ENCODE measurements around the gene ZNF584. TPM values are rescaled to one million over a fixed set of nuclear protein-coding genes. Genes with fewer than 3 reads are reported as not detected.
"Not testable (repeated sequence)": the region's sequence is repeated elsewhere in the genome, so short reads cannot be mapped to it uniquely, and the experiment has no call there.

The ZNF584 gene
- total RNA-seq, 4 donors from 2014 or later = 10.9 to 17.6 (median 12.6) TPM

DNA sequence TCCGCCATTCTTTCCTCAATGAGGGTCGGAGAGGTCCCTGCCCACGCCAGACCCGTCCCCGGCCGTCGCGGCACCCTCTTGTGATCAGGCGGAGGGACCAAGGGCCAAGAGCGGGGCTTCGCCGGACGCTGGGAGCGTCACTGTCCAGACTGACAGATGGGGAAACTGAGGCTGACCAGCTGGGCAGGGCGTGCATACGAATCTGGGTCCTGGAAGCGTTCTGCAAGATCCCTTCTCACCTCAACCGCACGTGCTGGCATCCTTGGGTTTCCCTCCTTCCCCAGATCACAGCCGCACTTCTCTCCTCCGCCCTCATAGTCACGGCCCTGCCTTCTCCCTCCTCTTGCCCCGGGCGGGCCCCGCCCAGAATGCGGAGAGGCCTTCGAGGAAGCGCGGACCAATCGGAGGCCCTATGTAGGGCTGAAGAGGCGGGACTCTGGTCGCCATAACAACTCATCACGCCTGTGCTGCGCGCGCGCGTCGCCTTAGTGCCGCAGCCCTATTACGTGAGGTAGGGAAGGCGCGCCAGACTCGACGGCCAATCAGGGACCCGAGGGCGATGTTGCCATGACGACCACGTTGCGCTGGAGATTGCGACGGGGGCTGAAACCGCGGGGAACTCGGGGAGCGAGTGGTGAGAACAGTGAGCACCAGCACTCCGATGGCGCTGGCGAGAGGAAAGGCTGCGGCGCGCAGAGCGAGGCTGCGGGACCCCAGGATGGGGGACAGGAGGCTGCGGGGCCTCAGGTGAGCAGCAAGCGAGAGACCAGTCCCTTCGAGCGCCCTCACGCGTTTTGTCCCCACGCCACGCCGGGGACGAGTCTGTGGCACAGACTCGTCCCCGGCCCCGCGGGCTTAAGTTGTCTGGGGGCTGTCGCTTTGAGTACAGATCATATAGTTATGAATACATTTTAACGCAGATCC, 7.3 kb upstream of the ZNF584 start:
- peaks cover 25% of the 10 kb centered on the region for H3K27me3 ChIP-seq
- H3K4me1 ChIP-seq = peaks cover 0 to 32% (median 8%) of the 10 kb centered on the region in 3 donors
- H3K4me3 ChIP-seq = peak overlapping the region; percentile 34 to 56
- peak in 1 of 2 donors; percentile 44 for TF ChIP-seq POLR2A (IDR thresholded peaks at IDR 0.05)
- TF ChIP-seq POLR2AphosphoS5 (IDR thresholded peaks at IDR 0.05) = peak; percentile 58
- no peak for TF ChIP-seq EP300 (IDR thresholded peaks at IDR 0.05)
- TF ChIP-seq, protein P1, sequence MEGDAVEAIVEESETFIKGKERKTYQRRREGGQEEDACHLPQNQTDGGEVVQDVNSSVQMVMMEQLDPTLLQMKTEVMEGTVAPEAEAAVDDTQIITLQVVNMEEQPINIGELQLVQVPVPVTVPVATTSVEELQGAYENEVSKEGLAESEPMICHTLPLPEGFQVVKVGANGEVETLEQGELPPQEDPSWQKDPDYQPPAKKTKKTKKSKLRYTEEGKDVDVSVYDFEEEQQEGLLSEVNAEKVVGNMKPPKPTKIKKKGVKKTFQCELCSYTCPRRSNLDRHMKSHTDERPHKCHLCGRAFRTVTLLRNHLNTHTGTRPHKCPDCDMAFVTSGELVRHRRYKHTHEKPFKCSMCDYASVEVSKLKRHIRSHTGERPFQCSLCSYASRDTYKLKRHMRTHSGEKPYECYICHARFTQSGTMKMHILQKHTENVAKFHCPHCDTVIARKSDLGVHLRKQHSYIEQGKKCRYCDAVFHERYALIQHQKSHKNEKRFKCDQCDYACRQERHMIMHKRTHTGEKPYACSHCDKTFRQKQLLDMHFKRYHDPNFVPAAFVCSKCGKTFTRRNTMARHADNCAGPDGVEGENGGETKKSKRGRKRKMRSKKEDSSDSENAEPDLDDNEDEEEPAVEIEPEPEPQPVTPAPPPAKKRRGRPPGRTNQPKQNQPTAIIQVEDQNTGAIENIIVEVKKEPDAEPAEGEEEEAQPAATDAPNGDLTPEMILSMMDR (IDR thresholded peaks at IDR 0.05) = peak in 1 of 4 experiments; percentile 22
- no peaks in the 10 kb centered on the region for H3K36me3 ChIP-seq
- 0% methylated on average over 19 of the region's 80 CpGs; no CpG with 5 or more reads in 1 of the 2 donors for WGBS, 2 donors (ENCODE audit: low coverage in 1 of 2)
- peak overlapping the region in 3 of 4 donors; percentile 66 to 82 (median 73) for H3K27ac ChIP-seq
- no peaks in the 10 kb centered on the region for H3K9me3 ChIP-seq
- ATAC-seq = peak; percentile 100

DNA sequence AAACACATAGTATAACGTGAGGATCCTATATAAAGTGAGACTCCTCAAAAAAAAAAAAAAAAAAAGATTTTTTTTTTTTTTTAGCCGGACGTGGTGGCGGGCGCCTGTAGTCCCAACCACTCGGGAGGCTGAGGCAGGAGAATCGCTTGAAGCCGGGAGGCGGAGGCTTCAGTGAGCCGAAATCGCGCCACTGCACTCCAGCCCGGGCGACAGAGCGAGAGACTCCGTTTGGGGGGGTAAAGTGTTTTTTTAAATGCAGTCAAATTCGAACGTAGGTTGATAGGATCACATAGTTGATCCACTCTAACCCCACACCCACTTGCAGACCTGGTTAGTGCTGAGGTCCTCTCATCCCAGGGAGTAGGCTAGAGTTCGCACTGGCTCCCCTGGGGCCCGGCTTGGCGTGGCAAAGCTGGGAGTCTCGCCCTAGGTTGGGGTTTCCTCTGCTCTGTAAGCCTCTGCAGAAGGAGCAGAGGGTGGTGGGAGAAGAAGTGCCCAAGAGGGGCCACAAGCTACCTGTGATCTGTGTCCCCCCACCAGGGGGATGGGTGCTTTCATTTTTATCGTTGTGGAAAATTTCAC, 6.5 kb upstream of the ZNF584 start:
- Histone ChIP-seq H3K27me3 (peaks cover 19% of the 10 kb centered on the region), H3K4me3 (peak overlapping the region; percentile 34 to 56), H3K36me3 (no peaks in the 10 kb centered on the region), H3K9me3 (no peaks in the 10 kb centered on the region), H3K4me1 (peaks cover 0 to 28% (median 8%) of the 10 kb centered on the region in 3 donors), H3K27ac (peak overlapping the region in 3 of 4 donors; percentile 66 to 82 (median 73))
- no peak for ATAC-seq
- no peak for TF ChIP-seq POLR2A (IDR thresholded peaks at IDR 0.05)
- TF ChIP-seq, protein P1 (IDR thresholded peaks at IDR 0.05) = peak in 1 of 4 experiments; percentile 13
- 29 to 30% methylated on average over 4 to 13 of the region's 23 CpGs for WGBS, 2 donors (ENCODE audit: low coverage in 1 of 2)

DNA sequence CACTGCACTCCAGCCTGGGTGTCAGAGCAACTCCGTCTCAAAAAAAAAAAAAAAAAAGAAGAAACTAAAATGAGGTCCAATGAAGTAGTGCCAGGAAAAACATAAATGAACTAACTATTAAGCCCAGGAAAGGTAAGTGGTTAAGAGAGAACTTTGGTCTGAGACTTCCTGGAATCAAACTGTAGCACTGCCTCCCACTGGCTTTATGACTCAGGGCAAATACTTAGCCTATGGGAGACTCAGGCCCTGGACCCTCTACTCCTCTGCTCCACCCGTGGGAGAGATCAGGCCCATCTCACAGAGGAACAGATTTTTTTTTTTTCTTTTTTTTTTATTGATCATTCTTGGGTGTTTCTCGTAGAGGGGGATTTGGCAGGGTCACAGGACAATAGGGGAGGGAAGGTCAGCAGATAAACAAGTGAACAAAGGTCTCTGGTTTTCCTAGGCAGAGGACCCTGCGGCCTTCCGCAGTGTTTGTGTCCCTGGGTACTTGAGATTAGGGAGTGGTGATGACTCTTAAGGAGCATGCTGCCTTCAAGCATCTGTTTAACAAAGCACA, 4.5 kb upstream of the ZNF584 start:
- WGBS, 2 donors (ENCODE audit: low coverage in 1 of 2) = 45 to 94% methylated on average over 2 of the region's 5 CpGs
- not testable (repeated sequence) for H3K27me3 ChIP-seq, H3K9me3 ChIP-seq, H3K36me3 ChIP-seq, ATAC-seq, H3K27ac ChIP-seq, H3K4me3 ChIP-seq
- peaks cover 0 to 38% (median 14%) of the 10 kb centered on the region in 3 donors for H3K4me1 ChIP-seq

DNA sequence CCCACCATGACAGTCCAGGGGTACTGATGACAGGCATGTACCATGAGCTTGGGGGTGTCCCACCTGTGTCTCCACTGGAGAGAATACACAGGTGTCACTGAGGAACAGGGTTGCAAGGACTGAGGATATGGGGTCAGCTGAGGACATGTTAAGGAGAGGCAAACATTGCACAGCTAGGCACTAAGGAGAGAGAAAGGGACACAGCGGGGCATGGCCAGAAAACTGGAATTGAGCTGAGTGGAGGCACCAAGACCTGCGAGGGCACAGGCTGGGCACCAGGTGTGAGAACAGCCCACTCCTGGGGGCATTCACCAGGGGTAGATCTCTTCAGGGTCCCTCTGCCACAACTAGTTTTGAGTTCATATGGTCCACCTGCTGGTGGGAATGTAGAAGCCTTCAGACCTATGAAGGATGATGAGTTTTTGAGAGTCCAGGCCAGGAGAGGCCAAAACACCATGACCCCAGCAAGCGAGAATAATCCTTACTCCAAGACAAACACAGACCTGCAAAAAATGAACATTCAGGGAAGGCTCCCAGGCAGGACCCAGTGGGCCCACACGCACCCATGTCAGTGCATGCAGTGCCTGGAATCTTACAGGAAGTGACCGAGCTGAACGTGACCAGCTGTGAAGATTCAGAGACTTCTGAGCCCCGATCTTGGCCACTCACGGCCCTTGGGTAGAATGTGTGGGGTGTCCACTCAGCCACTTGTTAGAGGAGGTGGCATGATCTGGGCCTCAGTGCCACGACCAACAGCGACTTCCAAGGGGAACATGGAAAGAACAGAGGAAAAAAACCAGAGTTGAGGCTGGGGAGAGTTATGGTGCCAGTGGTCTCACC, 1.4 kb upstream of the ZNF584 start:
- H3K36me3 ChIP-seq = no peaks in the 10 kb centered on the region
- TF ChIP-seq, protein P1 (IDR thresholded peaks at IDR 0.05) = peak in 2 of 4 experiments; percentile 27 to 34
- TF ChIP-seq POLR2A (IDR thresholded peaks at IDR 0.05) (no peak), POLR2AphosphoS5 (IDR thresholded peaks at IDR 0.05) (no peak), EP300 (IDR thresholded peaks at IDR 0.05) (no peak)
- H3K4me3 ChIP-seq = peak overlapping the region in 1 of 2 donors; percentile 95
- peaks cover 0 to 29% (median 14%) of the 10 kb centered on the region in 3 donors for H3K4me1 ChIP-seq
- no peaks in the 10 kb centered on the region for H3K27me3 ChIP-seq
- peak overlapping the region in 3 of 4 donors; percentile 88 to 89 (median 89) for H3K27ac ChIP-seq
- 72% methylated on average over 7 of the region's 10 CpGs; no CpG with 5 or more reads in 1 of the 2 donors for WGBS, 2 donors (ENCODE audit: low coverage in 1 of 2)
- no peaks in the 10 kb centered on the region for H3K9me3 ChIP-seq
- no peak for ATAC-seq
